Measurements from ENCODE around the gene LSS.
A peak's percentile ranks its signal among the peaks of the same experiment; 100 is the strongest.

Gene LSS

DNA sequence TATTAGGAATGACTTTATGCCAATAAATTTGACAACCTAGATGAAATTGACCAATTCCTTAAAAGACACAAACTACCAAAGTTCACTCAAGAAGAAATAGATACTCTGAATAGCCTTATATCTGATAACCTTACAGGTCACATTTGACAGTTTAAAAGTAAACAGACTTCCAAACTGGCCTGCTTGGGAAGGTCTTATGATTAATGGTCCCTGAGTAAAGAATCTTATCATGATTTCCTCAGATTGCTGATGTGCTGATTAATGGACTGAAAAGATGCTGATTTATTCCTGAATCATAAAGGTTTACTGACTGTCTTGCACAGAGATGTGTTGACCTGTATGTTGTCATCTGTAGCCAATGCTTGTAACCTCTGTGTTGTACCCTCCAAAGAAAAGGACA is 63.5 kb downstream of the LSS start:
- Histone ChIP-seq H3K9ac (no peak overlapping the region), H3K9me3 (ENCODE audit: control insufficient read depth, low read length) (no peaks in the 10 kb centered on the region), H3K27me3 (ENCODE audit: control insufficient read depth, insufficient read depth, low read length) (no peaks in the 10 kb centered on the region), H3K4me2 (ENCODE audit: low read length) (no peak overlapping the region), H3K4me1 (no peaks in the 10 kb centered on the region), H3K36me3 (ENCODE audit: control insufficient read depth, insufficient read depth, low read length) (no peaks in the 10 kb centered on the region), H3K27ac (no peak overlapping the region), H2AFZ (no peak overlapping the region), H3K79me2 (no peaks in the 10 kb centered on the region), H3K4me3 (ENCODE audit: low read depth, low read length) (no peak overlapping the region)
- TF ChIP-seq CTCF (IDR thresholded peaks at IDR 0.05): no peak

DNA sequence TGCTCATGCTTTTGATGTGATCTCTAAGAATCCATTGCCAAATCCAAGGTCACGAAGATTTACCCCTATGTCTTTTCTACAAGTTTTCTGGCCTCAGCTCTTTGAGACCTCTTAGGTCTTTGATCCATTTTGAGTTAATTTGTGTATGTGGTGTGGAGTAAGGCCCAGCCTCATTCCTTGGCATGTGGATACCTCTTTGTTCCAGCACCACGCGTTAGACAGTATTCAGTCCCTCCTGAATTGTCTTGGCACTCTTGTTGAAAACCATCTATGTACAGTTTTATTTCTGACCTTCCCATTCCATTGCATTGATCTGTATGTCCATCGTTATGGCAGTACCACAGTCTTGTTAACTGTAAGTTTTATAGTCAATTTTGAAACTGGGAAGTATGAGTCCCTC is 65.2 kb downstream of the LSS start:
- no peak for TF ChIP-seq CTCF (IDR thresholded peaks at IDR 0.05)
- no peak overlapping the region for H3K9ac ChIP-seq
- no peak overlapping the region for H2AFZ ChIP-seq
- no peaks in the 10 kb centered on the region for H3K9me3 ChIP-seq (ENCODE audit: control insufficient read depth, low read length)
- no peak overlapping the region for H3K27ac ChIP-seq
- no peaks in the 10 kb centered on the region for H3K4me1 ChIP-seq
- no peaks in the 10 kb centered on the region for H3K27me3 ChIP-seq (ENCODE audit: control insufficient read depth, insufficient read depth, low read length)
- no peaks in the 10 kb centered on the region for H3K36me3 ChIP-seq (ENCODE audit: control insufficient read depth, insufficient read depth, low read length)
- no peaks in the 10 kb centered on the region for H3K79me2 ChIP-seq
- H3K4me2 ChIP-seq (ENCODE audit: low read length): no peak overlapping the region
- no peak overlapping the region for H3K4me3 ChIP-seq (ENCODE audit: low read depth, low read length)

DNA sequence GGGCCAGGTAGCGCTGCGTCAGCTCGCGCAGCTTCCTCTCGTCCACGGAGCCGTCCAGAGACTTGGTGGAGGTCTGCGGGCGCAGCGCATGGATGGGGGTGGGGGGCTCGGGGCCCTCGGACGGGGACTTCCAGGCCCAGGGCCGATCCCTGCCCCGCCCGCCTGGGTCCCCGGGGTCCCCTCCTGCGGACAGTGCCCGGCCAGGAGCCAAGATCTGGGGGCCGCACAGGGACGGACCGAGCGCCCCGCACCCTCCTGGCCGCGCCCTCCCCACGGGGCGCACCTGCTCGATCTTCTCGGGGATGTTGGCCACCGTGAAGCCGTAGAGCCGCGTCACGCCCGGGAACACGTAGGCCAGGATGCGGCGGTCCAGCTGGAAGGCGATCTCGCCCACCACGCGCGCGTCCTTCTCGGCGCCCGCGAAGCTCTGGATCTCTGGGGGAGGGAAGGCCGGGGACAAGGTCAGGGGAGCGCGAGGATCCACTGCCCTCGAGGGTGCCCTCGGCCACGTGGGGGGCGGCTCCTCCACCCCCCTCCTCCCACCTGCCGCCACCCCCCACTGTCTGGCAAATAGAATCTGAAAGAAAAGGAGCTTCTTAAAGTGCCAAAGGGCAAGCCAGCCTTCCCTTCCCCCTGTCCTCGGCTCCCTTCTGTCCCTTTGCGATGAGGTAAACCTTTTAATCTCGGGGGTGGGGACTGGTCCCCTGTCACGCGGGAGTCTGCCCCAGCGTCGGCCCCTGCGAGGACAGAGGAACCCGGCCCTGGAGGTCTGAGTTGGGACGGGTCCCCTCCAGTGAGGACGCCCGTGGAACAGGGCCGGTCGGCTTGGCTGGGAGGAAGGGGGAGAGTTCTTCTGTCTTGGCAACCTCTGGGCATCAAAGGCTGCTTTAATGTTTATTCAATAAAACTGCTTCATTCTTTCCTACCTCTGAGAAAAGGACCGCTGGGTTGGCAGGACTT is 66.7 kb downstream of the LSS start:
- Histone ChIP-seq H3K27ac (no peak overlapping the region), H3K4me3 (ENCODE audit: low read depth, low read length) (no peak overlapping the region), H3K79me2 (no peaks in the 10 kb centered on the region), H3K36me3 (ENCODE audit: control insufficient read depth, insufficient read depth, low read length) (no peaks in the 10 kb centered on the region), H2AFZ (no peak overlapping the region), H3K4me1 (no peaks in the 10 kb centered on the region), H3K9ac (no peak overlapping the region), H3K9me3 (ENCODE audit: control insufficient read depth, low read length) (no peaks in the 10 kb centered on the region), H3K27me3 (ENCODE audit: control insufficient read depth, insufficient read depth, low read length) (no peaks in the 10 kb centered on the region), H3K4me2 (ENCODE audit: low read length) (no peak overlapping the region)
- TF ChIP-seq CTCF (IDR thresholded peaks at IDR 0.05): no peak

DNA sequence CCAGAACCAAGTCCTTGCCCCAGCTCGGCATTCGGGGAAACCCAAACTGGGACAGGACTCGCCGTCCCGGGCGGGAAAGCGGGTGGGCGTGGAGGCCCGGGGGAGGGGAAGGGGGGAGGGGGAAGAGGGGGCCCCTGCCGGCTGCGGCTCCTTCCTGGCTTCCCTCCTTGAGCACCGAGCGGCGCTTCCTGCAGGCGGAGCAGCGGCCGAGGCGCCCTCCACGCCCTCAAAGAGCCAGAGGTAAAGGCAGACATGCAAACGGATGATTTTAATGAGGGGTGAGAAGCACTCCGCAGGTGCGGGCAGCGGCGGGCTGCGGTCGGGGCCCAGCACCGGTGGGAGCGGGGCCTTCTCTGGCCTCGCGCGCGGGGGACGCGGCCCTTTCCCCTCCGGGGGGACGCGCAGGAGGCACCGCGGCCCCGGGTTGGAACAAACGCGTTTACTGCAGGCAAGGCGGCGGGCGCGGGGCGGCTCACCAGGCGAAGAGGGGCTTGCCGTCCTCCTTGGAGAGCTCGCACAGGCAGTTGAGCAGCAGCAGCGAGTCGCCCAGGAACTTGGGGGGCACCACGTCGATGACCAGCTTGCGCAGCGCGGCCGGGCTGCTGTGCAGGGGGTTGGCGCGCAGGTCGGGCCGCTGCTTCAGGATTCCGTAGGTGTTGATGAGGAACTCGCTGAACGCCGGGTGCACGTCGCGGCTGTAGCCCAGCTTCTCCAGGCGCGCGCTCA is 67.5 kb downstream of the LSS start:
- H3K4me3 ChIP-seq (ENCODE audit: low read depth, low read length): no peak overlapping the region
- H3K9ac ChIP-seq: no peak overlapping the region
- no peak for TF ChIP-seq CTCF (IDR thresholded peaks at IDR 0.05)

More for the DNA sequence above, 67.5 kb downstream of the LSS start:
- no peaks in the 10 kb centered on the region for H3K36me3 ChIP-seq (ENCODE audit: control insufficient read depth, insufficient read depth, low read length)
- no peaks in the 10 kb centered on the region for H3K79me2 ChIP-seq
- no peaks in the 10 kb centered on the region for H3K4me1 ChIP-seq
- H3K27me3 ChIP-seq (ENCODE audit: control insufficient read depth, insufficient read depth, low read length): no peaks in the 10 kb centered on the region
- H3K4me2 ChIP-seq (ENCODE audit: low read length): no peak overlapping the region
- no peak overlapping the region for H3K27ac ChIP-seq
- H2AFZ ChIP-seq: peak overlapping the region; percentile 58
- no peaks in the 10 kb centered on the region for H3K9me3 ChIP-seq (ENCODE audit: control insufficient read depth, low read length)
